Natural killer cell (primary cell): ENCODE results near the gene ZNF614. TPM values are rescaled to one million over a fixed set of nuclear protein-coding genes. Genes with fewer than 3 reads are reported as not detected.
"Not testable (repeated sequence)": the region's sequence is repeated elsewhere in the genome, so short reads cannot be mapped to it uniquely, and the experiment has no call there.

Source experiments
- ATAC-seq, 3 donors: fragments of 150-1000 bp in 2 of 3; fragments of 200-7000 bp in 1 of 3; cut with Tn5 transposase; 1 replicate in 1 of 3; 2 replicates in 2 of 3; pipeline ENCODE4 v1.10.0; 2021; ENCODE audit warnings: mild to moderate bottlenecking in 2 of 3, moderate library complexity in 2 of 3
- DNase-seq, 2 donors: peaks; one replicate each; pipeline versions ENCODE4 v3.0.0 to v3.0.0-alpha.2; 2013 to 2021; ENCODE audit warnings: mixed read lengths in 1 of 2
- H3K27ac ChIP-seq: one replicate; pipeline ENCODE4 v1.5.1; 2013; ENCODE audit warnings: mild to moderate bottlenecking, low read length
- H3K27me3 ChIP-seq: one replicate; pipeline ENCODE4 v1.6.1; 2013; ENCODE audit warnings: low read length; ENCODE audit not compliant: control insufficient read depth, insufficient read depth
- H3K36me3 ChIP-seq: one replicate; pipeline ENCODE4 v1.6.1; 2013; ENCODE audit warnings: low read length; ENCODE audit not compliant: control insufficient read depth, insufficient read depth
- H3K4me1 ChIP-seq: one replicate; pipeline ENCODE4 v1.6.1; 2013; ENCODE audit warnings: low read length; ENCODE audit not compliant: control insufficient read depth, insufficient read depth
- H3K4me3 ChIP-seq: one replicate; pipeline ENCODE4 v1.5.1; 2013; ENCODE audit warnings: low read length
- H3K9me3 ChIP-seq: one replicate; pipeline ENCODE4 v1.6.1; 2013; ENCODE audit warnings: low read length; ENCODE audit not compliant: control insufficient read depth, insufficient read depth
- H3K27ac Mint-ChIP-seq, 2 donors: one replicate each; pipeline ENCODE4 v1.8.0; 2022; ENCODE audit warnings: mild to moderate bottlenecking in 2 of 2, mixed read lengths in 2 of 2, moderate library complexity in 1 of 2
- H3K27me3 Mint-ChIP-seq, 2 donors: one replicate each; pipeline ENCODE4 v1.8.0; 2022; ENCODE audit warnings: low read depth in 2 of 2, mixed read lengths in 2 of 2
- H3K36me3 Mint-ChIP-seq: one replicate; pipeline ENCODE4 v1.8.0; 2022; ENCODE audit warnings: mixed read lengths
- H3K4me1 Mint-ChIP-seq, 2 donors: one replicate each; pipeline ENCODE4 v1.8.0; 2022; ENCODE audit warnings: mixed read lengths in 2 of 2
- H3K4me3 Mint-ChIP-seq: one replicate; pipeline ENCODE4 v1.8.0; 2022; ENCODE audit warnings: mild to moderate bottlenecking, moderate library complexity, mixed read lengths
- H3K9me3 Mint-ChIP-seq, 2 donors: one replicate each; pipeline ENCODE4 v1.8.0; 2022; ENCODE audit warnings: mixed read lengths in 2 of 2
- WGBS: methylation state at CpG from one replicate; pipeline ENCODE4 v1.1.7; 2013; ENCODE audit warnings: missing lambda C conversion rate; ENCODE audit not compliant: insufficient coverage; 5-methylcytosine and 5-hydroxymethylcytosine counted together
- intact Hi-C: fragments of 100-400 bp; cut with micrococcal nuclease; formaldehyde crosslinking; loops from one replicate; pipeline ENCODE4 v1.14.2; 2022
- total RNA-seq, 4 donors: library from RNA; stranded (reverse); fragments of 120-200 nt in 1 of 4; gene quantifications; one replicate each; pipeline versions ENCODE4 v1.2.3 to v1.2.4, GENCODE V29; 2013 to 2022
- TF ChIP-seq, protein P1 (sequence below): fragments of 200-600 bp; IDR thresholded peaks from one replicate; pipeline ENCODE4 v1.8.0; 2022; ENCODE audit warnings: antibody characterized with exemption

The ZNF614 gene
- total RNA-seq, 3 donors from 2014 or later (not counting 1 experiment from before 2014, with no cell fraction given), result 4.3 to 9.2 (median 5.7) TPM

DNA sequence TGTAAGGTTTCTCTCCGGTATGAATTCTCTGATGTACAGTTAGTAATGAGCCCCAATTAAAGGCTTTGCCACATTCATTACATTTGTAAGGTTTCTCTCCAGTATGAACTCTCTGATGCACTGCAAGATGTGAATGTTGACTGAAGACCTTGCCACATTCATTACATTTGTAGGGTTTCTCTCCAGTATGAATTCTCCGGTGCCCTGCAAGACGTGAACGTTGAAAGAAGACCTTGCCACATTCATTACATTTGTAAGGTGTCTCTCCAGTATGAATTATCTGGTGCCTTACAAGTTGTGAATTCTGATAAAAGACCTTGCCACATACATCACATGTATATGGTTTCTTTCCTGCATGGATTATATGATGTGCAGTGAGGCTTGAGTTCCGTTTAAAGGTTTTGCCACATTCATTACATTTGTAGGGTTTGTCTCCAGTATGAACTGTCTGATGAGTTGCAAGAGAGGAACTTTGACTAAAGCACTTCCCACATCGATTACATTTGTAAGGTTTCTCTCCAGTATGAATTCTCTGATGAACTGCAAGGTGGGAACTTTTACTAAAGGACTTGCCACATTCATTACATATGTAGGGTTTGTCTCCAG, 38.2 kb upstream of the ZNF614 start:
- intact Hi-C loops, result no loop called here
- Histone ChIP-seq H3K27me3 (no peaks in the 10 kb centered on the region), H3K9me3 (peaks cover 73% of the 10 kb centered on the region), H3K36me3 (peaks cover 48% of the 10 kb centered on the region), H3K27ac (no peak overlapping the region), H3K4me3 (no peak overlapping the region), H3K4me1 (no peaks in the 10 kb centered on the region)
- Mint-ChIP-seq H3K4me1 (peaks cover 5% of the 10 kb centered on the region in 2 donors), H3K9me3 (peaks cover 15 to 38% of the 10 kb centered on the region in 2 donors), H3K27ac (no peak overlapping the region), H3K4me3 (no peak overlapping the region), H3K36me3 (peaks cover 60% of the 10 kb centered on the region), H3K27me3 (no peaks in the 10 kb centered on the region)
- DNase-seq, result no peak
- TF ChIP-seq, protein P1, sequence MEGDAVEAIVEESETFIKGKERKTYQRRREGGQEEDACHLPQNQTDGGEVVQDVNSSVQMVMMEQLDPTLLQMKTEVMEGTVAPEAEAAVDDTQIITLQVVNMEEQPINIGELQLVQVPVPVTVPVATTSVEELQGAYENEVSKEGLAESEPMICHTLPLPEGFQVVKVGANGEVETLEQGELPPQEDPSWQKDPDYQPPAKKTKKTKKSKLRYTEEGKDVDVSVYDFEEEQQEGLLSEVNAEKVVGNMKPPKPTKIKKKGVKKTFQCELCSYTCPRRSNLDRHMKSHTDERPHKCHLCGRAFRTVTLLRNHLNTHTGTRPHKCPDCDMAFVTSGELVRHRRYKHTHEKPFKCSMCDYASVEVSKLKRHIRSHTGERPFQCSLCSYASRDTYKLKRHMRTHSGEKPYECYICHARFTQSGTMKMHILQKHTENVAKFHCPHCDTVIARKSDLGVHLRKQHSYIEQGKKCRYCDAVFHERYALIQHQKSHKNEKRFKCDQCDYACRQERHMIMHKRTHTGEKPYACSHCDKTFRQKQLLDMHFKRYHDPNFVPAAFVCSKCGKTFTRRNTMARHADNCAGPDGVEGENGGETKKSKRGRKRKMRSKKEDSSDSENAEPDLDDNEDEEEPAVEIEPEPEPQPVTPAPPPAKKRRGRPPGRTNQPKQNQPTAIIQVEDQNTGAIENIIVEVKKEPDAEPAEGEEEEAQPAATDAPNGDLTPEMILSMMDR, result no peak
- 95% methylated on average over 4 of the region's 6 CpGs for WGBS
- no peak for ATAC-seq

DNA sequence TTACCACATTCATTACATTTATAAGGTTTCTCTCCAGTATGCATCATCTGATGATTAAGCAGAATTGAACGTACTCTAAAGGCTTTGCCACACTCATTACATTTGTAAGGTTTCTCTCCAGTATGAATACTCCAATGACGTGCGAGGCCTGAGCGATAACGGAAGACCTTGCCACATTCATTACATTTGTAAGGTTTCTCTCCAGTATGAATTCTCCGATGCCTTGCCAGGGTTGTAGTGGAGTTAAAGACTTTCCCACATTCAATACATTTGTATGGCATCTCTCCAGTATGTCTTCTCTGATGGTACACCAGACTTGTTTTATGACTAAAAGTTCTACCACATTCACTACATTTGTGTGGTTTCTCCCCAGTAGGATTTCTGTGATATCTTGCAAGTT, 37.2 kb upstream of the ZNF614 start:
- DNase-seq (no peak), ATAC-seq (no peak)
- intact Hi-C loops, result no loop called here
- 100% methylated on average over 6 of the region's 6 CpGs for WGBS
- no peaks in the 10 kb centered on the region for H3K27me3 ChIP-seq
- no peak overlapping the region for H3K4me3 ChIP-seq
- H3K9me3 ChIP-seq, result peaks cover 77% of the 10 kb centered on the region
- Mint-ChIP-seq H3K27me3 (no peaks in the 10 kb centered on the region), H3K4me3 (no peak overlapping the region), H3K36me3 (peaks cover 55% of the 10 kb centered on the region), H3K9me3 (peaks cover 9 to 32% of the 10 kb centered on the region in 2 donors), H3K4me1 (peaks cover 5% of the 10 kb centered on the region in 2 donors), H3K27ac (no peak overlapping the region)
- H3K27ac ChIP-seq, result no peak overlapping the region
- TF ChIP-seq, protein P1, result no peak
- peaks cover 38% of the 10 kb centered on the region for H3K36me3 ChIP-seq
- no peaks in the 10 kb centered on the region for H3K4me1 ChIP-seq

DNA sequence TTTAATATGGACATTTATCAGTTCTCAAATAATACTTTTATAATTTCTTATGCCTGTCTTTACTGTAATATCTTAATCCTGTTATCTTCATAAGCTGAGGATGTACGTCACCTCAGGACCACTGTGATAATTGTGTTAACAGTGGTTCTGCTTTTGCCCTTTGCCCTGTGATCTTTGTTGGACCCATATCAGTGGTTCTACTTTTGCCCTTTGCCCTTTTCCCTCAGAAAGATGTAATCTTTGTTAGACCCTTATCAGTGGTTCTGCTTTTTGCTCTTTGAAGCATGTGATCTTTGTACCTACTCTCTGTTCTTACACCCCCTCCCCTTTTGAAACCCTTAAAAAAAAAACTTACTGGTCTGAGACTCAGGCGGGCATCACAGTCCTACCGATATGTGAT, 28.3 kb upstream of the ZNF614 start:
- H3K4me3 ChIP-seq, H3K27me3 ChIP-seq, DNase-seq, H3K4me1 ChIP-seq, H3K27ac ChIP-seq, H3K36me3 ChIP-seq, H3K27me3 Mint-ChIP-seq, H3K4me1 Mint-ChIP-seq, H3K4me3 Mint-ChIP-seq, ATAC-seq, intact Hi-C loops, H3K27ac Mint-ChIP-seq: not testable (repeated sequence)
- H3K9me3 ChIP-seq, result peaks cover 42% of the 10 kb centered on the region
- peaks cover 57% of the 10 kb centered on the region for H3K36me3 Mint-ChIP-seq
- peaks cover 16 to 35% of the 10 kb centered on the region in 2 donors for H3K9me3 Mint-ChIP-seq
- WGBS, result 96% methylated on average over 3 of the region's 3 CpGs

DNA sequence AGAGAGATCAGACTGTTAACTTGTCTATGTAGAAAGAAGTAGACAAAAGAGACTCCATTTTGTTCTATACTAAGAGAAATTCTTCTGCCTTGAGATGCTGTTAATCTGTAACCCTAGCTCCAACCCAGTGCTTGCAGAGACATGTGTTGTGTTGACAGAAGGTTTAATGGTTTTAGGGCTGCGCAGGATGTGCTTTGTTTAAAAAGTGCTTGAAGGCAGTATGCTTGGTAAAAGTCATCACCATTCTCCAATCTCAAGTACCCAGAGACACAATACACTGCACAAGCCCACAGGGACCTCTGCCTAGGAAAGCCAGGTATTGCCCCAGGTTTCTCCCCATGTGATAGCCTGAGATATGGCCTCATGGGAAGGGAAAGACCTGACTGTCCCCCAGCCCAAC, 23.6 kb upstream of the ZNF614 start:
- H3K27ac Mint-ChIP-seq, intact Hi-C loops, H3K27me3 ChIP-seq, H3K27ac ChIP-seq, DNase-seq, H3K4me3 ChIP-seq, H3K4me1 ChIP-seq, H3K27me3 Mint-ChIP-seq, H3K9me3 ChIP-seq, H3K36me3 ChIP-seq, H3K4me3 Mint-ChIP-seq, ATAC-seq: not testable (repeated sequence)
- peaks cover 26 to 31% of the 10 kb centered on the region in 2 donors for H3K4me1 Mint-ChIP-seq
- WGBS, result no CpG with 5 or more reads among the region's 1 CpG
- peaks cover 13 to 25% of the 10 kb centered on the region in 2 donors for H3K9me3 Mint-ChIP-seq
- peaks cover 43% of the 10 kb centered on the region for H3K36me3 Mint-ChIP-seq
